D721Med (cell line): ENCODE results near the gene ABCB1.
"Not testable (repeated sequence)": the region's sequence is repeated elsewhere in the genome, so short reads cannot be mapped to it uniquely, and the experiment has no call there.

ENCODE experiments used
- DNase-seq: peaks from one replicate; pipeline ENCODE4 v3.0.0; 2011; ENCODE audit warnings: low spot score; ENCODE audit not compliant: insufficient read length
- FAIRE-seq: peaks from 2 replicates; lab custom pipeline; 2011; peaks lifted over from hg19 to GRCh38; lab: Jason Lieb, UNC
- CTCF ChIP-seq: IDR thresholded peaks from 2 replicates; pipeline ENCODE4 v1.5.1; 2012; ENCODE audit warnings: mild to moderate bottlenecking, control low read depth; ENCODE audit not compliant: insufficient read depth; ENCODE audit errors: missing control alignments

Gene ABCB1

GRCh38 chr7:87463982-87464381 is 136.7 kb downstream of the ABCB1 start:
- no peak for TF ChIP-seq CTCF
- FAIRE-seq (no peak), DNase-seq (no peak)

GRCh38 chr7:87460444-87460843 is 140.2 kb downstream of the ABCB1 start:
- FAIRE-seq, DNase-seq: not testable (repeated sequence)

GRCh38 chr7:87459941-87460340 is 140.7 kb downstream of the ABCB1 start:
- FAIRE-seq (no peak), DNase-seq (no peak)
- no peak for TF ChIP-seq CTCF

- no peak for DNase-seq
- no peak for TF ChIP-seq CTCF
- FAIRE-seq: no peak
Observed at GRCh38 chr7:87458148-87458547, 142.5 kb downstream of the ABCB1 start.

- no peak for TF ChIP-seq CTCF
- no peak for FAIRE-seq
- no peak for DNase-seq
Observed at GRCh38 chr7:87456247-87456646, 144.4 kb downstream of the ABCB1 start.
